HEK293 (cell line): ENCODE data around the gene ARHGAP24.

Experiments used
- CTCF ChIA-PET: fragments of 350-600 bp; formaldehyde crosslinking; extraction: SDS; loops from one replicate; lab custom pipeline; 2021; ENCODE audit warnings: antibody characterized with exemption; lab: Yijun Ruan, JAX
- POLR2A ChIA-PET: fragments of 300-600 bp; formaldehyde crosslinking; extraction: SDS; loops from one replicate; lab custom pipeline; 2020; ENCODE audit warnings: antibody characterized with exemption, inconsistent platforms; lab: Yijun Ruan, JAX
- H3K27ac ChIP-seq: fragments of 200-500 bp; sonication (Bioruptor generic); 2 replicates; pipeline ENCODE4 v1.5.1; 2014; ENCODE audit warnings: low read depth, low read length, control low read depth, inconsistent platforms; ENCODE audit errors: extremely low read depth
- H3K36me3 ChIP-seq, 2 experiments: fragments of 200-500 bp in 1 of 2; sonication (Bioruptor generic) in 1 of 2; 1 replicate in 1 of 2; 2 replicates in 1 of 2; pipeline ENCODE4 v1.5.1; 2014 to 2017; ENCODE audit warnings: inconsistent platforms in 2 of 2, low read length in 2 of 2; ENCODE audit not compliant: control insufficient read depth in 2 of 2, insufficient read depth in 1 of 2
- H3K4me1 ChIP-seq: fragments of 200-500 bp; sonication (Bioruptor generic); 2 replicates; pipeline ENCODE4 v1.5.1; 2014; ENCODE audit warnings: mild to moderate bottlenecking, low read length, inconsistent platforms; ENCODE audit not compliant: control insufficient read depth, insufficient read depth
- H3K4me3 ChIP-seq: 2 replicates; pipeline ENCODE4 v1.5.1; 2011; ENCODE audit warnings: low read depth, mild to moderate bottlenecking, control low read depth, low read length, moderate library complexity
- H3K9me3 ChIP-seq: fragments of 200-500 bp; sonication (Bioruptor generic); 2 replicates; pipeline ENCODE4 v1.5.1; 2014; ENCODE audit warnings: low read depth, low read length, inconsistent platforms; ENCODE audit not compliant: control insufficient read depth, insufficient read depth
- KLF9 ChIP-seq: fragments of 450-650 bp; formaldehyde crosslinking; IDR thresholded peaks from 2 replicates; pipeline ENCODE4 v1.5.1; 2016; ENCODE audit warnings: missing biosample characterization, missing genetic modification characterization, low read depth
- TRIM28 ChIP-seq: IDR thresholded peaks from 2 replicates; pipeline ENCODE4 v1.6.1; 2011; ENCODE audit warnings: low read length, control low read depth, borderline replicate concordance
- YY1 ChIP-seq: fragments of 450-650 bp; formaldehyde crosslinking; IDR thresholded peaks from 2 replicates; pipeline ENCODE4 v1.5.1; 2018; ENCODE audit warnings: missing biosample characterization, missing genetic modification characterization
- ZEB2 ChIP-seq: fragments of 450-650 bp; formaldehyde crosslinking; IDR thresholded peaks from 2 replicates; pipeline ENCODE4 v1.5.1; 2016; ENCODE audit warnings: missing biosample characterization, missing genetic modification characterization
- ZFP37 ChIP-seq: fragments of 450-650 bp; formaldehyde crosslinking; IDR thresholded peaks from 2 replicates; pipeline ENCODE4 v1.5.1; 2016; ENCODE audit warnings: missing biosample characterization, missing genetic modification characterization
- ZFP41 ChIP-seq: fragments of 450-650 bp; formaldehyde crosslinking; IDR thresholded peaks from 2 replicates; pipeline ENCODE4 v1.5.1; 2016; ENCODE audit warnings: missing biosample characterization, missing genetic modification characterization, borderline replicate concordance
- ZNF10 ChIP-seq: fragments of 450-650 bp; formaldehyde crosslinking; IDR thresholded peaks from 2 replicates; pipeline ENCODE4 v1.5.1; 2017; ENCODE audit warnings: missing biosample characterization, missing genetic modification characterization
- ZNF140 ChIP-seq: fragments of 450-650 bp; formaldehyde crosslinking; IDR thresholded peaks from 2 replicates; pipeline ENCODE4 v1.5.1; 2016; ENCODE audit warnings: missing biosample characterization, missing genetic modification characterization
- ZNF155 ChIP-seq: fragments of 450-650 bp; formaldehyde crosslinking; IDR thresholded peaks from 2 replicates; pipeline ENCODE4 v1.5.1; 2016; ENCODE audit warnings: missing biosample characterization, missing genetic modification characterization
- ZNF16 ChIP-seq: fragments of 450-650 bp; formaldehyde crosslinking; IDR thresholded peaks from 2 replicates; pipeline ENCODE4 v1.5.1; 2016; ENCODE audit warnings: low read depth, missing biosample characterization, missing genetic modification characterization
- ZNF354C ChIP-seq: fragments of 450-650 bp; formaldehyde crosslinking; IDR thresholded peaks from 2 replicates; pipeline ENCODE4 v1.5.1; 2016; ENCODE audit warnings: missing biosample characterization, missing genetic modification characterization, low read depth, borderline replicate concordance
- ZNF37A ChIP-seq: fragments of 450-650 bp; IDR thresholded peaks from 2 replicates; pipeline ENCODE4 v1.5.1; 2018; ENCODE audit warnings: missing biosample characterization, missing genetic modification characterization
- ZNF394 ChIP-seq: fragments of 450-650 bp; formaldehyde crosslinking; IDR thresholded peaks from 2 replicates; pipeline ENCODE4 v1.5.1; 2016; ENCODE audit warnings: missing biosample characterization, missing genetic modification characterization, mild to moderate bottlenecking, moderate library complexity, borderline replicate concordance
- ZNF416 ChIP-seq: fragments of 450-650 bp; formaldehyde crosslinking; IDR thresholded peaks from 2 replicates; pipeline ENCODE4 v1.5.1; 2016; ENCODE audit warnings: missing biosample characterization, missing genetic modification characterization
- ZNF426 ChIP-seq: fragments of 450-650 bp; formaldehyde crosslinking; IDR thresholded peaks from 2 replicates; pipeline ENCODE4 v1.5.1; 2017; ENCODE audit warnings: missing biosample characterization, missing genetic modification characterization, mild to moderate bottlenecking, inconsistent platforms, moderate library complexity
- ZNF596 ChIP-seq: fragments of 450-650 bp; IDR thresholded peaks from 2 replicates; pipeline ENCODE4 v1.5.0; 2018; ENCODE audit warnings: missing biosample characterization, mild to moderate bottlenecking, missing genetic modification characterization, moderate library complexity
- ZNF707 ChIP-seq: fragments of 450-650 bp; formaldehyde crosslinking; IDR thresholded peaks from 2 replicates; pipeline ENCODE4 v1.5.1; 2016; ENCODE audit warnings: missing biosample characterization, missing genetic modification characterization
- ZNF792 ChIP-seq: fragments of 450-650 bp; formaldehyde crosslinking; IDR thresholded peaks from 2 replicates; pipeline ENCODE4 v1.5.1; 2016; ENCODE audit warnings: missing biosample characterization, missing genetic modification characterization
- TF ChIP-seq, protein P1 (sequence below): fragments of 450-650 bp; formaldehyde crosslinking; IDR thresholded peaks from 2 replicates; pipeline ENCODE4 v1.5.1; 2016; ENCODE audit warnings: missing biosample characterization, missing genetic modification characterization
- TF ChIP-seq, protein P2 (sequence below): fragments of 450-650 bp; formaldehyde crosslinking; IDR thresholded peaks from 2 replicates; pipeline ENCODE4 v1.5.1; 2017; ENCODE audit warnings: missing biosample characterization, missing genetic modification characterization
- TF ChIP-seq, protein P3 (sequence below): fragments of 450-650 bp; formaldehyde crosslinking; IDR thresholded peaks from 2 replicates; pipeline ENCODE4 v1.5.1; 2016; ENCODE audit warnings: missing biosample characterization, missing genetic modification characterization
- TF ChIP-seq, protein P4 (sequence below): fragments of 450-650 bp; formaldehyde crosslinking; IDR thresholded peaks from 2 replicates; pipeline ENCODE4 v1.5.1; 2016; ENCODE audit warnings: missing biosample characterization, missing genetic modification characterization, borderline replicate concordance
- TF ChIP-seq, protein P5 (sequence below): fragments of 450-650 bp; formaldehyde crosslinking; IDR thresholded peaks from 2 replicates; pipeline ENCODE4 v1.5.1; 2016; ENCODE audit warnings: missing biosample characterization, missing genetic modification characterization

The ARHGAP24 gene

DNA sequence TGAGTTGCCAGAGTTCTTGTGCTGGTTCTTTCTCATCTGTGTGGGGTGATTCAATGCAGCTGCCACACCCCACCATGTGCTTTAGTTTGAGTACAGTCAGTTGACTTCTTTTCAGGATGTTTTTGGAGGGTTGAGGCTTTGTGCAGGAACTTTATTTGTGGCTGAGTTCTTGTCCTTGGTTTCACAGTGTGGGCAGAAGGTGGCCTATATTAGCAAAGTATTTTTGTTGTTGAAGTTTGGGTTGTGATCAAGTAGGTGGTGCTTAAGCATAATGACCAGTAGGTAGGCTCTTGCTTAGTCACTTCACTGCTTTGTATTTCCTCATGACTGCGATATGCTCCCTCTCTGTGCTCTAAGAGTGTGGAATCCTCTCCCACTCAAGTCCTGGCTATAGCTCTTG is 80.3 kb downstream of the ARHGAP24 start:
- TF ChIP-seq, protein P1, sequence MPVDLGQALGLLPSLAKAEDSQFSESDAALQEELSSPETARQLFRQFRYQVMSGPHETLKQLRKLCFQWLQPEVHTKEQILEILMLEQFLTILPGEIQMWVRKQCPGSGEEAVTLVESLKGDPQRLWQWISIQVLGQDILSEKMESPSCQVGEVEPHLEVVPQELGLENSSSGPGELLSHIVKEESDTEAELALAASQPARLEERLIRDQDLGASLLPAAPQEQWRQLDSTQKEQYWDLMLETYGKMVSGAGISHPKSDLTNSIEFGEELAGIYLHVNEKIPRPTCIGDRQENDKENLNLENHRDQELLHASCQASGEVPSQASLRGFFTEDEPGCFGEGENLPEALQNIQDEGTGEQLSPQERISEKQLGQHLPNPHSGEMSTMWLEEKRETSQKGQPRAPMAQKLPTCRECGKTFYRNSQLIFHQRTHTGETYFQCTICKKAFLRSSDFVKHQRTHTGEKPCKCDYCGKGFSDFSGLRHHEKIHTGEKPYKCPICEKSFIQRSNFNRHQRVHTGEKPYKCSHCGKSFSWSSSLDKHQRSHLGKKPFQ (tag by site-specific recombination), result no peak
- TF ChIP-seq ZNF416 (no peak), ZEB2 (tag by site-specific recombination) (no peak), ZNF707 (no peak), ZNF140 (tag by site-specific recombination) (no peak), ZNF155 (no peak)
- no peaks in the 10 kb centered on the region for H3K9me3 ChIP-seq
- POLR2A ChIA-PET, result no interaction called here
- no peaks in the 10 kb centered on the region for H3K36me3 ChIP-seq
- CTCF ChIA-PET, result no interaction called here
- H3K4me1 ChIP-seq, result no peaks in the 10 kb centered on the region
- H3K4me3 ChIP-seq, result no peak overlapping the region
- no peak overlapping the region for H3K27ac ChIP-seq

DNA sequence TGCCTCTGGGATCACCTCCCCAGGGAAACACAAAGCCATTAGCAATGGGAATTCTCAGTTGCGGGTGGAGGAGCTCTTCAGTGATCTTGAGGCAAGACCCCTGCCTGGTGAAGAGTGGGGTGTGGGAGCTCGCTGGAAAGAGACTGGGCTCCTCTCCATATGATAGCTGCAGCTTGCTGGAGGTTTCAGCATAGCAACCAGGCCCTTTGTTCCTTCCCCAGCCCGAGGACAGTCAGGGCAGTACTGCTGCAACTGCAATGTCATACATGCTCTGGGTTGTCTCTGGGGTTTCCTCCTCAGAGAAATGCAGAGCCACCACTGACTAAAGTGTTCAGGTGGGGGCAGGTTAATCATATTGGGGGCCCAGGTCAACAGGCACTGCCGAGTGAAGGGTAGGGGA is 81.3 kb downstream of the ARHGAP24 start:
- TF ChIP-seq ZFP37 (no peak), ZFP41 (tag by site-specific recombination) (no peak), ZNF10 (no peak), ZNF596 (tag by site-specific recombination) (no peak), KLF9 (tag by site-specific recombination) (no peak), ZNF426 (tag by site-specific recombination) (no peak)
- TF ChIP-seq, protein P2, sequence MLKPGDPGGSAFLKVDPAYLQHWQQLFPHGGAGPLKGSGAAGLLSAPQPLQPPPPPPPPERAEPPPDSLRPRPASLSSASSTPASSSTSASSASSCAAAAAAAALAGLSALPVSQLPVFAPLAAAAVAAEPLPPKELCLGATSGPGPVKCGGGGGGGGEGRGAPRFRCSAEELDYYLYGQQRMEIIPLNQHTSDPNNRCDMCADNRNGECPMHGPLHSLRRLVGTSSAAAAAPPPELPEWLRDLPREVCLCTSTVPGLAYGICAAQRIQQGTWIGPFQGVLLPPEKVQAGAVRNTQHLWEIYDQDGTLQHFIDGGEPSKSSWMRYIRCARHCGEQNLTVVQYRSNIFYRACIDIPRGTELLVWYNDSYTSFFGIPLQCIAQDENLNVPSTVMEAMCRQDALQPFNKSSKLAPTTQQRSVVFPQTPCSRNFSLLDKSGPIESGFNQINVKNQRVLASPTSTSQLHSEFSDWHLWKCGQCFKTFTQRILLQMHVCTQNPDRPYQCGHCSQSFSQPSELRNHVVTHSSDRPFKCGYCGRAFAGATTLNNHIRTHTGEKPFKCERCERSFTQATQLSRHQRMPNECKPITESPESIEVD (tag by site-specific recombination), result no peak
- POLR2A ChIA-PET, result no interaction called here
- Histone ChIP-seq H3K36me3 (no peaks in the 10 kb centered on the region), H3K9me3 (no peaks in the 10 kb centered on the region), H3K27ac (no peak overlapping the region), H3K4me1 (no peaks in the 10 kb centered on the region), H3K4me3 (no peak overlapping the region)
- CTCF ChIA-PET, result no interaction called here

DNA sequence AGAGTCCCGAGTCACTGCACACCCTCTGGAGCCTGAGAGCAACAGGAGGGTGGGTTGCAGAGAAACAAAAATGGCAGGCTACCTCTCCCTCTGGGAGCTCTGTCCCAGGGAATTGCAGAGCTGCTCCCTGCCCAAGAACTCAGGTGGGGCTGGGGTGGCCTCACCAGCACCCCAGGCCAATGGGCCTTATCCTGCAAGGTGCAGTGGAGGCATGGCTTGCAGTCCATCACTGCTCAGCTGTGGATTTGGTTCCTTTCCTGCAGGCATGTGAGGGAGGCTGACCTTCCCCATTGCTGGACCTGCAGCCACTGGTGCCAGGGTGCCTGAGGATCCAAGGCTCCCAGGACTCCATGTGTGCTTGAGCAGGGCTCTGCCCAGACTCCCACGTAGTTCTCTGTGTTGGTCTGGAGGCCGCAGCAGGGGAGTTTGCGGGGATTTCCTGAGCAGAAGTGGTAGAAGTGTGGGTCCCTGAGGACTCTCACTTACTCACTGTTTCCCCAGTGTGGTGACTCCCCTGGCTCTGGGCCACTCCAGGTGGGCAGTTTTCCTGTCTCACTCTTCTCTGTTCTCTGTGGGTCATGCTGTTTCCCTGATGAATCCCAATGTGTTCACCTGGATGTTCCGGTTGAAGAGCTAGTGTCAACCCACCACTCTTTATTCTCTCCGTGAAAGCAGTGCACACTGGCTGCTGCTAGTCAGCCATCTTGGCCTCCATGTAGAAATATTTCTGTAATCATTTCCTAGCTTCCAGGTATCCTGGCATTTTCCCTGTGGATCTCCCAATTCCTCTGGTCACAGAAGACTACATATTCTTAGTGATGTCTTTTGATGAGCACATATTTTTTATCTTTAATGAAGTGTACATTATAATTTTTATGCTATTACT is 82.3 kb downstream of the ARHGAP24 start:
- H3K4me3 ChIP-seq, result no peak overlapping the region
- ChIA-PET CTCF (no interaction called here), POLR2A (no interaction called here)
- H3K27ac ChIP-seq, result no peak overlapping the region
- no peaks in the 10 kb centered on the region for H3K4me1 ChIP-seq
- H3K36me3 ChIP-seq, result no peaks in the 10 kb centered on the region
- no peaks in the 10 kb centered on the region for H3K9me3 ChIP-seq
- TF ChIP-seq ZNF37A, result no peak
- TF ChIP-seq YY1 (tag by site-specific recombination), result no peak
- no peak for TF ChIP-seq ZNF394
- TF ChIP-seq ZNF354C (tag by site-specific recombination), result no peak
- no peak for TF ChIP-seq ZNF792 (tag by site-specific recombination)
- TF ChIP-seq, protein P3, sequence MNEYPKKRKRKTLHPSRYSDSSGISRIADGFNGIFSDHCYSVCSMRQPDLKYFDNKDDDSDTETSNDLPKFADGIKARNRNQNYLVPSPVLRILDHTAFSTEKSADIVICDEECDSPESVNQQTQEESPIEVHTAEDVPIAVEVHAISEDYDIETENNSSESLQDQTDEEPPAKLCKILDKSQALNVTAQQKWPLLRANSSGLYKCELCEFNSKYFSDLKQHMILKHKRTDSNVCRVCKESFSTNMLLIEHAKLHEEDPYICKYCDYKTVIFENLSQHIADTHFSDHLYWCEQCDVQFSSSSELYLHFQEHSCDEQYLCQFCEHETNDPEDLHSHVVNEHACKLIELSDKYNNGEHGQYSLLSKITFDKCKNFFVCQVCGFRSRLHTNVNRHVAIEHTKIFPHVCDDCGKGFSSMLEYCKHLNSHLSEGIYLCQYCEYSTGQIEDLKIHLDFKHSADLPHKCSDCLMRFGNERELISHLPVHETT (tag by site-specific recombination), result no peak
- TF ChIP-seq, protein P4, sequence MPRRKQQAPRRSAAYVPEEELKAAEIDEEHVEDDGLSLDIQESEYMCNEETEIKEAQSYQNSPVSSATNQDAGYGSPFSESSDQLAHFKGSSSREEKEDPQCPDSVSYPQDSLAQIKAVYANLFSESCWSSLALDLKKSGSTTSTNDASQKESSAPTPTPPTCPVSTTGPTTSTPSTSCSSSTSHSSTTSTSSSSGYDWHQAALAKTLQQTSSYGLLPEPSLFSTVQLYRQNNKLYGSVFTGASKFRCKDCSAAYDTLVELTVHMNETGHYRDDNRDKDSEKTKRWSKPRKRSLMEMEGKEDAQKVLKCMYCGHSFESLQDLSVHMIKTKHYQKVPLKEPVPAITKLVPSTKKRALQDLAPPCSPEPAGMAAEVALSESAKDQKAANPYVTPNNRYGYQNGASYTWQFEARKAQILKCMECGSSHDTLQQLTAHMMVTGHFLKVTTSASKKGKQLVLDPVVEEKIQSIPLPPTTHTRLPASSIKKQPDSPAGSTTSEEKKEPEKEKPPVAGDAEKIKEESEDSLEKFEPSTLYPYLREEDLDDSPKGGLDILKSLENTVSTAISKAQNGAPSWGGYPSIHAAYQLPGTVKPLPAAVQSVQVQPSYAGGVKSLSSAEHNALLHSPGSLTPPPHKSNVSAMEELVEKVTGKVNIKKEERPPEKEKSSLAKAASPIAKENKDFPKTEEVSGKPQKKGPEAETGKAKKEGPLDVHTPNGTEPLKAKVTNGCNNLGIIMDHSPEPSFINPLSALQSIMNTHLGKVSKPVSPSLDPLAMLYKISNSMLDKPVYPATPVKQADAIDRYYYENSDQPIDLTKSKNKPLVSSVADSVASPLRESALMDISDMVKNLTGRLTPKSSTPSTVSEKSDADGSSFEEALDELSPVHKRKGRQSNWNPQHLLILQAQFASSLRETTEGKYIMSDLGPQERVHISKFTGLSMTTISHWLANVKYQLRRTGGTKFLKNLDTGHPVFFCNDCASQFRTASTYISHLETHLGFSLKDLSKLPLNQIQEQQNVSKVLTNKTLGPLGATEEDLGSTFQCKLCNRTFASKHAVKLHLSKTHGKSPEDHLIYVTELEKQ (tag by site-specific recombination), result no peak
- TF ChIP-seq, protein P5, sequence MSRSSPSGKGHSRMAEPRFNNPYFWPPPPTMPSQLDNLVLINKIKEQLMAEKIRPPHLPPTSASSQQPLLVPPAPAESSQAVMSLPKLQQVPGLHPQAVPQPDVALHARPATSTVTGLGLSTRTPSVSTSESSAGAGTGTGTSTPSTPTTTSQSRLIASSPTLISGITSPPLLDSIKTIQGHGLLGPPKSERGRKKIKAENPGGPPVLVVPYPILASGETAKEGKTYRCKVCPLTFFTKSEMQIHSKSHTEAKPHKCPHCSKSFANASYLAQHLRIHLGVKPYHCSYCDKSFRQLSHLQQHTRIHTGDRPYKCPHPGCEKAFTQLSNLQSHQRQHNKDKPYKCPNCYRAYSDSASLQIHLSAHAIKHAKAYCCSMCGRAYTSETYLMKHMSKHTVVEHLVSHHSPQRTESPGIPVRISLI, result no peak
- TF ChIP-seq TRIM28, result no peak
- no peak for TF ChIP-seq ZNF16 (tag by site-specific recombination)
